Islet of Langerhans (tissue), 1 donor: ENCODE results near the gene PADI3.

ENCODE experiments used
- FAIRE-seq: peaks from one replicate; lab custom pipeline; 2011; peaks lifted over from hg19 to GRCh38; lab: Jason Lieb, UNC

Gene PADI3

DNA sequence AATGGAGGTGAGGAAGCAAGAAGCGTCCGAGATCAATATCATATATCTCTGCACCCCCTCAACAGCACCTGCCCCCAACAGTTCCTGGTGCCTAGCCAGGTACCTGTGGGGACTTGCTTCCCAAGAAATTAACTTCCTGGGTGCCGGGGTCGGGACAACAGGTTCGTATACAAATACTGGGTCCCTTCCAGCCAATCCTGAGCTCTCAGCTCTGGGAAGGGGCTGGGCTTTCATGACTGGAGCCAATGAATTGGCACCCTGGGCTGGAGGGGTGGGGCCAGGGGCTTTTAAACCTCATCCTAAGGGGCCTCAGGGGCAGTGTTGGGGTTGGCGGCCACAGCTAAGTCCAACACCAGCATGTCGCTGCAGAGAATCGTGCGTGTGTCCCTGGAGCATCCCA is at the start of gene PADI3:
PADI3 (plus strand) TSS at position 318 of the 400 bp plus-strand sequence; CDS start at position 358, 40 bp downstream.
- no peak for FAIRE-seq

DNA sequence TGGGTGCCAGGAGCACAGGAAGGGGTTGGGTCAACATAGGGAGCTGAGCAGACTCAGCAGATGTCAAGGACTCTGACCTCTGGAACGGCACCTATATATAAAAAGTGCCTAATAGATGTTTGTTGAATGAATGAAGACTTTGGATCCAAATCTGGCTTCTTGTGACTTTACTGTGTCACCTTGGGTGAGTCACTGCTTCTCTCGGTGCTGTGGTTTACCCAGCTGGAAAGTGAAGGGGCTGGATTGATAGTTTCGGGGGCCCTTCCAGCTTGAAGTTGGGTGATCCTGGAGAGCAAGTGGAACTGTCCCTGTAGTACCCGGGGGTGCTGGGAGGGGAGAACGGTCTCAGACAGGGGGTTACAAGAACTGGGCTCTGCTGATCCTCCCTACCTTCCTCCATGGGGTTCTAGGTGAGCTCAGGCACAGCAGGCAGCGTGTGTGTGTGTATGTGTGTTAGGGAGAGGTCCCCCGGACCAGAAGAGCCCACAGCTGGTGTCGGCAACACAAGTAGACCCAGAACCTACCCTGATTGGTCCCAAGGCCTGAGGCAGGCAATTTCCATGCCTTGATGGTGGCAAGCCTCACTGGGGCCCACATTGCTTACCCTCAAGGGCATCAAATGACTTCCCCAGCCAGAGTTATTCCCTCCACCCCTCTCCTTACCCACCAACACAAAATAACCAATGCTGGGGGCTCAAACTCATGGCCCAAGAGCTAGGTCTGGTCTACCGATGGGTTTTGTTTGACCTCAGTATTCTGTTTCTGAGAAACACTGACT is 49.4 kb upstream of the PADI3 start:
- FAIRE-seq, result no peak

DNA sequence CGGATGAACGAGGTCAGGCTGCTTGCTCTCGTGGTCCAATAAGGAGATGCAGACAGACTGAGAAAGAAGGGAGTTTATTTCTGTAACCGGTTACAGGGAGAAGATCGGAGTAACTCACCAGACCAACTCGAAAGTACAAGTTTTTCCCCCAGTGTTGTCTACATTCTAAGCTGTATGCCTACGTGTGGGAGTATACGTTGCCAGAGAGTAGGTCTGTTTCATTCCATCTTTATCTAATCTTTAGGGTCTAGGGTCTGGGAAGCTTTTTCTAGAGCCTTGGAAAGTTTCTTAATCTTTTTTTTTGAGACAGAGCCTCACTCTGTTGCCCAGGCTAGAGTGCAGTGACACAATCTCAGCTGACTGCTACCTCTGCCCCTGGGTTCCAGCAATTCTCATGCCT is 48.7 kb upstream of the PADI3 start:
- no peak for FAIRE-seq

DNA sequence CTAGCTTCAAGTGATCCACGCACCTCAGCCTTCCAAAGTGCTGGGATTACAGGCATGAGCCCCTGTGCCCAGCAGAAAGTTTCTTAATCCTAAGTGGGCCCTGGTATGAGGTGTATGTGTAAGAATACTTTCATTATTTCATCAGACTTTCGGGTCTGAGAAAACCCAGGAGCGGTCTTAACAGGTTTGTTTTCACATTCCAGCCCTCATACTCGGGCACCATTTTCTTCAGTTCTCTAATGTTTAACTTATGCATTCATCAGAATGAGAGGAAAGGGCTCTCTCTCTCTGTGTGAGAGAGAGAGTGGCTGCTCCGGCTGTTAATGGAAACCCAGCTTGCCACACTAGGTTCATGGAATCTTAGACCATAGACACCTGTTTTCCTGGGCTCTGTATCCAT is 48.1 kb upstream of the PADI3 start:
- FAIRE-seq, result no peak

GRCh38 chr1:17201201-17202021 is 47.5 kb upstream of the PADI3 start:
- no peak for FAIRE-seq

DNA sequence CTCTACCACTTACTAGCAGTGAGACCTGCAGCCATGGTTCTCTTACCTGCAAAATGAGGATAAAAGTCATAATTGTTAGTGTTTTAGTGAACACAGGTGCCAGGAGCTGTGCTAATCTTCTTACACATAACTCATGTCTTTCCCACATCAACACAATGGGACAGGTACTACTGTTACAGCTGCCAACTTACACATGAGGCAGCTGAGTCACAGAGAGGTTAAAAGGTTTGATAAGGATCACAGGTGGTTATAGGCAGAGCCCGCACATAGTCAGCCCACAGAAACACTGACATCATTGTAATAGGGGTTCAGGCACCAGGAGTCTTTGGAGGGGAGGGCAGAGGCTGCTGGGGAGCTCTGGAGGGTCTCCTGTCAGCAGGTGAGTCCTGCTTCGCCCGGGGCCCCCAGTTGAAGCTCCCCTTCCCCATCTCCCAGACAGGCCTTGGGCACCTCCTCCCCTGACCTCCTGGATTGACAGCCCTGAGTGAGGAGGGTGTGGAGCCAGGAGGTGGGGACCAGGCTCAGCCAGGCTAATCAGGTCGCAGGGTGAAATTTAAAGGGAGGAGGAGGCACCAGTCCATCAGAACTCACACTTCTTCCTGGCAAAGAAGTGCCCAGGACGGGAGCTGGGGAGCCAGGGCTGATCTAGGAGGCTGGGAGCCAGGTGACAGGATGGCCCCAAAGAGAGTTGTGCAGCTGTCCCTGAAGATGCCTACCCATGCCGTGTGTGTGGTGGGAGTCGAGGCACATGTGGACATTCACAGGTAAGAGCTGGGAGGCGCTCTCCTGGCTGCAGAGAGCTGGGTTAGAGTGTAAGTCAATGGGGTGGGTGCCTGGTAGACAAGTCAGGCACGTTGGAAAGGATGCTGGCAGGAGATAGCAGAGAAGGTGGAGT is 44.1 kb upstream of the PADI3 start, which contains the start of gene PADI1:
PADI1 (plus strand) TSS at position 583 of the 895 bp plus-strand sequence; CDS start at position 673, 90 bp downstream.
- FAIRE-seq, result no peak

DNA sequence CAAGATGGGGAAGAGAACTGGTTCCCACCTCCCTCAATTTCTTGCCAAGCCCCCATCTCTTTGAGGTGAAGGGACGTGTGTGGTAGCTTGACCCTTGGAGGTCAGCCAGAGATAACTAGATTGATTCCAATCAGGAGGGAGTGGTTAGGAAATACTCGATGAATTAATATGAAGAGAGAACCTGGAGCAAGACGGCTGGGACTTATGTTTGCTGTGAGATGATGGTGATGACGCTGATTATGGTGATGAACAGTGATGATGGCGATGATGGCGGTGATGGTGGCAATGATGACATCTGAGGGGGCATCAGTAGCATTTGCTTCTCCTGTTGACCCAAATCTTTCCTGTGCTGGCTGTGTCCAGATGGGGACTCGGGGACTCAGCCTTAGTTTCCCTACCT is 43.2 kb upstream of the PADI3 start:
- no peak for FAIRE-seq

GRCh38 chr1:17206196-17206595 is 42.7 kb upstream of the PADI3 start:
- FAIRE-seq, result no peak

- no peak for FAIRE-seq
Measured at GRCh38 chr1:17207046-17207445, 41.9 kb upstream of the PADI3 start.

DNA sequence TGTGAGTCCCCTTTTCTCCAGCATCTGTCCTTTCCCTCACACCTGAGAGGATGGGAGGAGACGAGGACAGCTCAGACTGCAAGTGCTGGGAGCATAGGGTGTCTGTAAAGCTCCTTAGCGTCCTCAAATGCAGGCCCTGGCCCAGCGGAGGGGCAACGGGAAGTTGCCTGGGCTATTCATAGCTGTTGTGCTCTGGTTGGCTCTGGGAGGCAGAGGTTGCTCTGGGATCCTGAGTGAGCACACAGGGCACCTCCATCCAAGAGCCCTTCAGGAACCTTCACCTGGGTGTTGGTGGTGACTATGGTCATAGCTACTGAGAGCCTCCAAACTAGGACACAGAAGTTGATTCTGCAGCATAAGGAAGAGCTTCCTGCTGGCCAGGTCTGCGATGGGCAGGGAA is 41.4 kb upstream of the PADI3 start:
- FAIRE-seq, result no peak

DNA sequence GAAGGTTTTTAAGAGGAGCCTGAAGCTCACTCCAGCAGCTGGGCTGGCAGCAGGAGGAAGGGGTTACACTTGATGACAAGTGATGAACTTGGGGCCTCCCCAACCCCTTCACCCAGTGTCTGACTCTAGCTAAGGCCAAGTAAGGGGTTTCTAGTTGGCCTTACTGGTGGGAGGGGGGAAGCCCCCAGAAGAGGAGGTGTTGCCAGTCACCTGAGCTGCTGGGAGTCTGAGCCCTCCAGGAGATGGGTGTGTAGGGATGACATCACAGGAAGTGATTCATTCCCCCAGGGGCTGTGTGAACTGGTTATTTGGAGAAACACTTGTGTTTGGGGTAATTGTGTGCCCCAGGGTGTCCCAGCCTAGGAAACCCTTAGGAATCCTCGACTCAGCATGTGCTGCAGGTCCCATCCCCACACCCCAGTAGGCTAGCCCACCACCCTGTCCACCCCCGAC is 40.9 kb upstream of the PADI3 start:
- FAIRE-seq, result no peak

- FAIRE-seq, result no peak
Measured at GRCh38 chr1:17208546-17208945, 40.4 kb upstream of the PADI3 start.

GRCh38 chr1:17209430-17209829 is 39.5 kb upstream of the PADI3 start:
- FAIRE-seq, result no peak

DNA sequence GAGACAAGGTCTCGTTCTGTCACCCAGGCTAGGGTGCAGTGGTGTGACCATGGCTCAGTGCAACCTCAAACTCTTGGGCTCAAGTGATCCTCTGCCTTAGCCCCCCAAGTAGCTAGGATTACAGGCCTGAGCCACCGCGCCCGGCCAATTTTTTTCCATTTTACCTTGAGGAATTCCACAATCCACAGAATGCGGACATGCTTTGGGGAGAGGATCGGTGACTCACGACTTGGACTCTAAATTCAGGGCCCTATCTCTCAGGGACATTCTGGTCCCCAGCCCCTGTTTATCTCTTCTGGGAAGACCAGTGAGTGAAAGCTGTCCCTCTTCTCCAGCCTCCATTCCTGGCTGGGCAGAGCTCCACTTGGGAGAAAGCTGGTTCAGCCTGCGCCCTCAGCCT is 38.7 kb upstream of the PADI3 start:
- no peak for FAIRE-seq

DNA sequence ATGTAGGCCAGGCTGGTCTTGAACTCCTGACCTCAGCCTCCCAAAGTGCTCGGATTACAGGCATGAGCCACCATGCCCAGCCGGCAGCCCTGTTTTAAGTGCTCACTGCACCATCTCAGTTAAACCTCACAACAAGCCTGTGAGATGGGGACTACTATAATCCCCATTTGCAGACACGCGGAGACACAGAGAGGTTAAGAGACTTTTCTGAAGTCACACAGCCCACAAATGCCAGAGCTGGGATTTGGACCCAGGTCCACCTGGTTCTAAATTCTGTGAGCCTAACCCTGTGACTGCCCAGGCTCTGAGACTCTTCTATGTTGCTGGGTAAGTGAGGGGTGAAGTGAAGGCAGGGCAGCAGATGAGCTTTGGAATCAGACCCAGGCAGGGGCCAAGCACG is 37.5 kb upstream of the PADI3 start:
- FAIRE-seq, result no peak

- FAIRE-seq, result no peak
Measured at GRCh38 chr1:17212009-17212408, 36.9 kb upstream of the PADI3 start.

DNA sequence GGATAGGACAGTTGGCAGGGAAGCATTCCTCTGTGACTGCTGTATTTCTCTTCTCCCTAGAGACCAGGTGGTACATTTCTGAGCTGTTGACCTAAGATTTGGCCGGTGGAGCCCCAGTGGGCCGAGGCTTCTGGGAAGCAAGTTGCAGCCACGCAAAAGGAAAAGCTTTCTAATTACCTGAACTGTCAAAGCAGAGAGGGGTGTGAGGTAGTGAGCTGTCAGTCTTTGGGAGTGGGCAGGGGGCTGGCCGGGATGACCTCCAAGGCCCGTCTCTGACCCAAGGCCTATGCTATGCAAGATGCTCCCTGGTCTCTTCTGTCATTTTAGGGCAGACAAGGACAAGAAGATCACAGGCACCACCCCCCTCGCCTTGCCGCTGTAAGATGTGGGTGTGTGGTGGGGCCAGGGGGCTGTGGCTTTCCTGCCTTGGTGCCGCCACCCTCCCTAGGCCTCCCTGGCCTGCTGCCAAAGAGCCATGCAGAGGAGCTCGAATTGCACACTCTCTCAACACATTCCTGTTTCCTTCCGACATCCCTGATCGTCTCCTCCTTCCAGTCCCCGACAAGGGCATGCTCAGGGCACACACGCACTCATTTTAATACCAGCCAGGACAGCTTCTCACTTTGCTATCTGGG is 36.3 kb upstream of the PADI3 start:
- FAIRE-seq, result no peak

DNA sequence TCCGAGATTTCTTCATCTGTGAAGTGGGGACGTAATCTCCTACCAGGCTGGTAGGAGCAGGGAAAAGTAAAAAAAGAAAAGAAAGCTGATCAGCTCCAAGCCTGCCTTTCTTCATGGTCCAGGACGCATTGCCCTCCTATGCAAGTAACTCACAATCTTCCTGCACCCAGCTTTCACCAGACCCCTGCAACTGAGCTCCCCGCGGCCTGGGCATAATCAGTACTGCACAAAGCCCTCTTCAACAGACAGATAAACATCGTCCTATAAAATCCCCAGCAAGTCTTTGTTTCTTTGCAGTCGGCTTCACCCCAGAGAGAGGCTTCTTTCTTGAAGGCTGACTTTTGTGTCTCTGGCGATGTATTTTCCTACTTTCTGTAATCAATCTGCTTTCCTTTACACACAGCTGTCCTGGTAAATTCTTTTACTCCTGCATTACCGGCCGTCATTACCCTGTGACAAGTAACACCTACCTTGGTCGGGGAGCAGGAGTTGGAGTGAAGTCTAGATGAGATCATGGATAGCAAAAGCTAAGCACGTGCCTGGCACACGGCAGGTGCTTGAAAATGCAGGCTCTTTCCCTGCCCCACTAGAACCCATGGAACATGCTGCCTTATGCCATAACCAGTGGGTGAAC is 35.6 kb upstream of the PADI3 start:
- no peak for FAIRE-seq

DNA sequence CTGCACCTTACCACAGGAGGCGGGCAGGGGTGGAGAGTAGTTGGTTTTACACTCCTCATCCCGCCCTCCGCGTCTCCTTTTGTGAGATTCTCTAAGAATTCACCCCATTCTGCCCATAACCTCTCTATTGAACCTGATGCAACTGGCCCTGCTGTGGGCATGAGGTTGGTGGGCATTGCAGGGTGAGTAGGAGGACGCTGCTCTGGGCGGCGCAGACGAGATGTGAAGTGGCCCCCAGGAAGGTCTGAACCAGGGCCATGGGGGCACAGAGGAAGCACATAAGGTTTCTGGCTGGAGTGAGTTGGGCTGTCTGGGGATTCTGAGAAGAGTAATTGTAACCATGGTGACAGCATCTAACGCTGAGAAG is 35.1 kb upstream of the PADI3 start:
- no peak for FAIRE-seq

DNA sequence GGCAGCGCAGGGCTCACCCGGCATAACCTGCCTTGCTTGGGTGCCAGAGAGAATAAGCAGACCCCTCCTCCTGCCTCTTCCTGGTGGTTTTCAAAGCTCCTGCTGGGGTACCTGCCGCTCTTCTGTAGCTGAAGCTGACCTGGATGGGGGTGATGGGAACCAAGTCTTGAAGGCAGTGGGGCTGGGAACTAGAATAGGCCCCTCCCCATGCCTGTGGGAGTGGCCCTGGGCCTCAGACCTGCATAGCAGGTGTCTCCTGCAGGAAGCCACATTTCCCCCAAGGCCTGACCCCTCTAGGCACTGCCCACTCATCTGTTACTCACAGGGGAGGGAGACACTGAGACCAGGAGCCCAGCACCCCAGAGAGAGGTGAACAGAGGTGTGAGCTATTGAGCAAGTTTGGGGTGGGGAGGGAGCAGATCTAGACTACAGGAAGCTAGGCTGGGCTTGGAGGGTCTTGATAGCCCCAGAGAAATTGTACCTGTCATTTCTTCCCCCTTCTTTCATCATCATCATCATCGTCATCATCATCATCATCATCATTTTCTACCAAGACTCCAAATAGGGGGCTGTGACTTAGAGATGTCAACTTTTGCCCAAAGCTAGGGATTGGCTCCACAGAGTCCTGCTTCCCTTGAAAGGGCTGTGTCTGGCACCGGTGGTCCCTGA is 33.9 kb upstream of the PADI3 start:
- no peak for FAIRE-seq

DNA sequence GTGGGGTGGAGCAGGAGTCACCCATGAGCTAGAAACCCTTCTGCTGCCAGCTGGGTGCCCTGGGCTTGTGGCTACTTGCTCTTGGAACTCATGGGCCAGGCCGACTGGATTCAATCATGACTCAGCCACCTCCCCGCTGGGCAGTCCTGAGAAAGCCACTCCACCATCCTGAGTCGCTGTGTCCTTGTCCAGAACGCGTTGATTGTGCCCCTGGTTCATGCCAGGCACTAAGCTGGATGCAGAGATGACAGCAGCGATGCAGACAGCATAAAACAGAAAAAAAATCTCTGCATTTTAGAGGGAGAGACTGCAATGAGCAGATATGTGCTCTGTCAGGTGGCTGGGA is 33.4 kb upstream of the PADI3 start:
- FAIRE-seq, result no peak
